ENCODE results near the gene GRM1. TPM values are rescaled to one million over a fixed set of nuclear protein-coding genes. Genes with fewer than 3 reads are reported as not detected.

The GRM1 gene
- total and polyA plus RNA-seq, 2 experiments from 2014 or later, result not detected

GRCh38 chr6:146402476-146402875, 373.6 kb downstream of the GRM1 start:
- no peak for DNase-seq
- H3K4me1 ChIP-seq (ENCODE audit: insufficient read depth), result no peaks in the 10 kb centered on the region
- H3K27ac ChIP-seq, result no peak overlapping the region

GRCh38 chr6:146408583-146408982, 379.7 kb downstream of the GRM1 start:
- WGBS, 2 experiments (ENCODE audit: low coverage in 1 of 2, low lambda C conversion rate in 2 of 2, missing lambda C conversion rate in 2 of 2), result 13 to 16% methylated on average over 5 of the region's 5 CpGs
- DNase-seq, result no peak
- no peak overlapping the region for H3K27ac ChIP-seq
- TF ChIP-seq EZH2 (IDR thresholded peaks at IDR 0.05; ENCODE audit: insufficient read depth, poor library complexity, severe bottlenecking), result no peak
- TF ChIP-seq EZH2phosphoT487 (IDR thresholded peaks at IDR 0.05; ENCODE audit: insufficient read depth, low read depth), result no peak
- H3F3A ChIP-seq (ENCODE audit: insufficient read depth), result no peaks in the 10 kb centered on the region
- no peak overlapping the region for H3K4me3 ChIP-seq
- H3K4me1 ChIP-seq (ENCODE audit: insufficient read depth), result no peaks in the 10 kb centered on the region
- no peaks in the 10 kb centered on the region for H3K36me3 ChIP-seq (ENCODE audit: low read depth)
- H3K9ac ChIP-seq, result no peak overlapping the region
- no peaks in the 10 kb centered on the region for H3K9me3 ChIP-seq (ENCODE audit: low read depth)
- in situ Hi-C loops (cut with MboI), result no loop called here
- no peaks in the 10 kb centered on the region for H3K79me2 ChIP-seq (ENCODE audit: insufficient read depth)
- no peaks in the 10 kb centered on the region for H3K27me3 ChIP-seq (replicated peaks; ENCODE audit: insufficient read depth)
- no peaks in the 10 kb centered on the region for H4K20me1 ChIP-seq (ENCODE audit: insufficient read depth)
- H2AFZ ChIP-seq, result no peak overlapping the region
- H3K4me2 ChIP-seq (ENCODE audit: unreplicated experiment), result no peak overlapping the region
- H3K9me2 ChIP-seq (ENCODE audit: insufficient read depth), result no peaks in the 10 kb centered on the region

More at GRCh38 chr6:146402476-146402875, 373.6 kb downstream of the GRM1 start:
- H3F3A ChIP-seq (ENCODE audit: insufficient read depth), result no peaks in the 10 kb centered on the region
- H3K9ac ChIP-seq, result no peak overlapping the region
- in situ Hi-C loops (cut with MboI), result no loop called here
- no peaks in the 10 kb centered on the region for H3K9me2 ChIP-seq (ENCODE audit: insufficient read depth)
- no peak overlapping the region for H3K4me3 ChIP-seq
- TF ChIP-seq EZH2 (IDR thresholded peaks at IDR 0.05; ENCODE audit: insufficient read depth, poor library complexity, severe bottlenecking) (no peak), EZH2phosphoT487 (IDR thresholded peaks at IDR 0.05; ENCODE audit: insufficient read depth, low read depth) (no peak)
- no peaks in the 10 kb centered on the region for H4K20me1 ChIP-seq (ENCODE audit: insufficient read depth)
- no peaks in the 10 kb centered on the region for H3K36me3 ChIP-seq (ENCODE audit: low read depth)
- no peak overlapping the region for H2AFZ ChIP-seq
- no peaks in the 10 kb centered on the region for H3K9me3 ChIP-seq (ENCODE audit: low read depth)
- H3K4me2 ChIP-seq (ENCODE audit: unreplicated experiment), result no peak overlapping the region
- H3K79me2 ChIP-seq (ENCODE audit: insufficient read depth), result no peaks in the 10 kb centered on the region
- H3K27me3 ChIP-seq (replicated peaks; ENCODE audit: insufficient read depth), result peaks cover 2% of the 10 kb centered on the region; the same call in 1 of the 2 replicates
- WGBS, 2 experiments (ENCODE audit: low coverage in 1 of 2, low lambda C conversion rate in 2 of 2, missing lambda C conversion rate in 2 of 2), result 3 to 8% methylated on average over 3 of the region's 3 CpGs

DNA sequence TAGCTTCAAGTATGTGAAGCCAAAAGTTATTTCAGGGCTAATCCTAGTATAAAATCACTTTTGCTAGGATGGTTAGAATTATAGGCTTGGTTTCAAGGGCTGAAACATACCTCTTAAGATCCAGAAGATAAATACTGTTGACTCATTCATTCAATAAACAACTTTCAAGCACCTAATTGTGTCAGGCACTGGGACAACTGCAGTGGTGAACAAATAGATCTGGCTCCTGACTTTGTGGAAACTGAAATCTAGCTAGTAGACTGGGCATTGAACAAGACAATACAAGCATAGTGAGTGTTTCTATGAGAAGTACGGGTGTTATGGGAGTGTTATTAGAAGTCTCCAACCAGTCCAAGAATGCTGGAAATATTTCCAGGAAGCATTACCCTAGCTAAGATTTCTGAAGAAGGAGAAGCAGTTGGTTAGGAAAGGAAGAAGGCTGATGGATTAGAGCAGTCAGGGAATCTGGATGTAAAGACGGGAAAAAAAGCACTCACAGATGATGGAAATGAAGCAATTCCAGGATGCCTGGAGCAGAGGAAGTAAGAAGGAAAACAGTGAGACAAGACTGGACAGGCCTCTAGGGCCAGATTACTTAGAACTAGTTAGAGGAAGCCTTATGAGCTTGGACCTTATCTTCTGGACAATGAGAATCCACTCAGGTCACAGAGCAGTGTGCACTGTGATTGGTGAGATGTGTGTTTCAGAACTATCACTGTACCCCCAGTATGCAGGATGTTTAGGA, 382.2 kb downstream of the GRM1 start:
- H3F3A ChIP-seq (ENCODE audit: insufficient read depth), result no peaks in the 10 kb centered on the region

GRCh38 chr6:146419576-146419975, 390.7 kb downstream of the GRM1 start:
- no peaks in the 10 kb centered on the region for H3K27me3 ChIP-seq (replicated peaks; ENCODE audit: insufficient read depth)
- H3K79me2 ChIP-seq (ENCODE audit: insufficient read depth), result no peaks in the 10 kb centered on the region
- whole genome bisulfite sequencing, 2 experiments (ENCODE audit: low coverage in 1 of 2, low lambda C conversion rate in 2 of 2, missing lambda C conversion rate in 2 of 2), result 59 to 68% methylated on average over 5 of the region's 5 CpGs
- no peaks in the 10 kb centered on the region for H3K9me3 ChIP-seq (ENCODE audit: low read depth)
- no peak overlapping the region for H2AFZ ChIP-seq
- no peak overlapping the region for H3K4me3 ChIP-seq
- no peaks in the 10 kb centered on the region for H3K36me3 ChIP-seq (ENCODE audit: low read depth)
- TF ChIP-seq EZH2phosphoT487 (IDR thresholded peaks at IDR 0.05; ENCODE audit: insufficient read depth, low read depth), result no peak
- TF ChIP-seq EZH2 (IDR thresholded peaks at IDR 0.05; ENCODE audit: insufficient read depth, poor library complexity, severe bottlenecking), result no peak
- H3K27ac ChIP-seq, result no peak overlapping the region
- no peak for DNase-seq
- H4K20me1 ChIP-seq (ENCODE audit: insufficient read depth), result no peaks in the 10 kb centered on the region
- H3F3A ChIP-seq (ENCODE audit: insufficient read depth), result no peaks in the 10 kb centered on the region
- H3K4me1 ChIP-seq (ENCODE audit: insufficient read depth), result no peaks in the 10 kb centered on the region
- H3K4me2 ChIP-seq (ENCODE audit: unreplicated experiment), result no peak overlapping the region
- in situ Hi-C loops (cut with MboI), result no loop called here
- no peaks in the 10 kb centered on the region for H3K9me2 ChIP-seq (ENCODE audit: insufficient read depth)
- no peak overlapping the region for H3K9ac ChIP-seq

More for the DNA sequence above, 382.2 kb downstream of the GRM1 start:
- Histone ChIP-seq H3K9ac (no peak overlapping the region), H3K4me2 (ENCODE audit: unreplicated experiment) (no peak overlapping the region), H3K9me3 (ENCODE audit: low read depth) (no peaks in the 10 kb centered on the region), H3K9me2 (ENCODE audit: insufficient read depth) (no peaks in the 10 kb centered on the region), H3K79me2 (ENCODE audit: insufficient read depth) (no peaks in the 10 kb centered on the region), H3K36me3 (ENCODE audit: low read depth) (no peaks in the 10 kb centered on the region), H3K27me3 (replicated peaks; ENCODE audit: insufficient read depth) (no peaks in the 10 kb centered on the region), H4K20me1 (ENCODE audit: insufficient read depth) (no peaks in the 10 kb centered on the region), H3K27ac (no peak overlapping the region), H2AFZ (no peak overlapping the region), H3K4me1 (ENCODE audit: insufficient read depth) (no peaks in the 10 kb centered on the region), H3K4me3 (no peak overlapping the region)
- DNase-seq, result no peak
- in situ Hi-C loops (cut with MboI), result no loop called here
- 32 to 38% methylated on average over 2 of the region's 2 CpGs for WGBS, 2 experiments (ENCODE audit: low coverage in 1 of 2, low lambda C conversion rate in 2 of 2, missing lambda C conversion rate in 2 of 2)
- TF ChIP-seq EZH2phosphoT487 (IDR thresholded peaks at IDR 0.05; ENCODE audit: insufficient read depth, low read depth) (no peak), EZH2 (IDR thresholded peaks at IDR 0.05; ENCODE audit: insufficient read depth, poor library complexity, severe bottlenecking) (no peak)

Data from GM23248 (cell line).